B cell (primary cell): ENCODE results near the gene STX2. TPM values are rescaled to one million over a fixed set of nuclear protein-coding genes. Genes with fewer than 3 reads are reported as not detected.

Experiments used
- ATAC-seq: fragments of 200-7000 bp; cut with Tn5 transposase; one replicate; pipeline ENCODE4 v1.10.0; 2021; ENCODE audit warnings: low read depth, mild to moderate bottlenecking, moderate number of reproducible peaks, moderate library complexity
- CTCF ChIA-PET: fragments of 350-600 bp; sonication (Branson Sonifier 250); formaldehyde crosslinking; loops from one replicate; lab custom pipeline; 2021; ENCODE audit warnings: antibody characterized with exemption, inconsistent platforms; lab: Charles Lee
- POLR2A ChIA-PET: fragments of 350-600 bp; sonication (Branson Sonifier 250); formaldehyde crosslinking; loops from one replicate; lab custom pipeline; 2021; ENCODE audit warnings: antibody characterized with exemption; lab: Charles Lee
- DNase-seq: peaks from one replicate; pipeline ENCODE4 v3.0.0; 2013
- H2AFZ ChIP-seq: 2 replicates; pipeline ENCODE4 v1.6.1; 2012; ENCODE audit warnings: mild to moderate bottlenecking, low read depth, low read length; ENCODE audit not compliant: insufficient read depth, poor library complexity, severe bottlenecking
- H3K27ac ChIP-seq, 2 donors: 1 replicate in 1 of 2; 2 replicates in 1 of 2; pipeline ENCODE4 v1.5.1; 2012 to 2013; ENCODE audit warnings: low read length in 2 of 2, mild to moderate bottlenecking in 2 of 2, moderate library complexity in 1 of 2
- H3K27me3 ChIP-seq, 4 experiments: fragments of 200-600 bp in 1 of 4; sonication (generic) in 1 of 4; replicated peaks in 1 of 4; 1 replicate in 2 of 4; 2 replicates in 2 of 4; pipeline versions ENCODE4 v1.6.1 to v1.7.0; 2013 to 2016; ENCODE audit warnings: low read length in 3 of 4, mild to moderate bottlenecking in 2 of 4, mixed read lengths in 1 of 4, moderate library complexity in 1 of 4; ENCODE audit not compliant: insufficient read depth in 4 of 4, control insufficient read depth in 3 of 4; ENCODE audit errors: control extremely low read depth in 1 of 4
- H3K36me3 ChIP-seq, 2 experiments: replicated peaks in 1 of 2; 1 replicate in 1 of 2; 2 replicates in 1 of 2; pipeline versions ENCODE4 v1.6.1 to v1.7.1; 2013; ENCODE audit warnings: low read length in 1 of 2; ENCODE audit not compliant: insufficient read depth in 2 of 2, control insufficient read depth in 1 of 2; ENCODE audit errors: control extremely low read depth in 1 of 2, extremely low read depth in 1 of 2
- H3K4me1 ChIP-seq, 2 donors: fragments of 200-600 bp in 1 of 2; sonication (generic) in 1 of 2; 1 replicate in 1 of 2; 2 replicates in 1 of 2; pipeline versions ENCODE4 v1.5.1 to v1.6.1; 2013 to 2017; ENCODE audit warnings: low read length in 2 of 2; ENCODE audit not compliant: control insufficient read depth in 2 of 2, insufficient read depth in 2 of 2
- H3K4me2 ChIP-seq: replicated peaks from 2 replicates; pipeline ENCODE3; 2012; ENCODE audit warnings: mild to moderate bottlenecking, low read depth, low read length; ENCODE audit not compliant: poor library complexity, severe bottlenecking
- H3K4me3 ChIP-seq, 5 experiments: fragments of 200-600 bp in 1 of 5; sonication (generic) in 1 of 5; 1 replicate in 3 of 5; 2 replicates in 2 of 5; pipeline versions ENCODE4 v1.5.1 to v1.7.0; 2011 to 2016; ENCODE audit warnings: low read length in 4 of 5, mild to moderate bottlenecking in 4 of 5, low read depth in 2 of 5, control low read depth in 1 of 5, moderate library complexity in 1 of 5; ENCODE audit not compliant: insufficient read depth in 1 of 5; ENCODE audit errors: control extremely low read depth in 1 of 5, extremely low read depth in 1 of 5
- H3K79me2 ChIP-seq: fragments of 200-600 bp; sonication (generic); one replicate; pipeline ENCODE4 v1.6.0; 2016; ENCODE audit warnings: low read length; ENCODE audit not compliant: control insufficient read depth, insufficient read depth
- H3K9ac ChIP-seq: fragments of 200-600 bp; sonication (generic); 2 replicates; pipeline ENCODE4 v1.6.1; 2017; ENCODE audit warnings: mild to moderate bottlenecking, low read length, moderate library complexity
- H3K9me3 ChIP-seq, 3 donors: one replicate each; pipeline versions ENCODE4 v1.6.1 to v1.7.1; 2013; ENCODE audit warnings: low read length in 2 of 3; ENCODE audit not compliant: control insufficient read depth in 2 of 3, insufficient read depth in 1 of 3; ENCODE audit errors: control extremely low read depth in 1 of 3
- H4K20me1 ChIP-seq: 2 replicates; pipeline ENCODE4 v1.6.0; 2012; ENCODE audit warnings: mild to moderate bottlenecking, low read length; ENCODE audit not compliant: insufficient read depth, control insufficient read depth, poor library complexity, severe bottlenecking
- H3K27ac Mint-ChIP-seq: one replicate; pipeline ENCODE4 v1.8.0; 2021; ENCODE audit warnings: mixed read lengths
- H3K27me3 Mint-ChIP-seq: one replicate; pipeline ENCODE4 v1.8.0; 2021; ENCODE audit warnings: mixed read lengths
- H3K4me1 Mint-ChIP-seq: one replicate; pipeline ENCODE4 v1.8.0; 2021; ENCODE audit warnings: mixed read lengths
- H3K4me3 Mint-ChIP-seq: one replicate; pipeline ENCODE4 v1.8.0; 2021; ENCODE audit warnings: mixed read lengths
- H3K9me3 Mint-ChIP-seq: one replicate; pipeline ENCODE4 v1.8.0; 2022; ENCODE audit warnings: mixed read lengths; ENCODE audit not compliant: insufficient read depth
- CTCF ChIP-seq: fragments of 200-600 bp; IDR thresholded peaks from one replicate; pipeline ENCODE4 v1.8.0; 2022; ENCODE audit warnings: antibody characterized with exemption, mild to moderate bottlenecking
- EZH2 ChIP-seq: IDR thresholded peaks from 2 replicates; pipeline ENCODE4 v1.6.1; 2012; ENCODE audit warnings: borderline replicate concordance, low read depth, mild to moderate bottlenecking, moderate library complexity, low read length; ENCODE audit not compliant: insufficient read depth, poor library complexity, severe bottlenecking
- WGBS: methylation state at CpG from one replicate; pipeline ENCODE4 v1.1.5; 2013; ENCODE audit warnings: missing lambda C conversion rate; ENCODE audit not compliant: insufficient coverage; 5-methylcytosine and 5-hydroxymethylcytosine counted together
- intact Hi-C: fragments of 100-400 bp; cut with micrococcal nuclease; formaldehyde crosslinking; loops from one replicate; pipeline ENCODE4 v1.10.0; 2022
- polyA plus RNA-seq: library from polyadenylated mRNA; depleted of rRNA; stranded (reverse); fragments of >200 nt; gene quantifications from 2 replicates; pipeline ENCODE4 v1.2.3, GENCODE V29; 2012
- total RNA-seq, 2 donors: library from RNA; stranded (reverse); fragments of 120-200 nt in 1 of 2; gene quantifications; 1 replicate in 1 of 2; 2 replicates in 1 of 2; pipeline versions ENCODE4 v1.2.3 to v1.2.4, GENCODE V29; 2013 to 2022

STX2 gene
- total and polyA plus RNA-seq, 2 donors (not counting 1 experiment from before 2014, with no cell fraction given) = 12.7 to 19.8 TPM

- Histone ChIP-seq H3K79me2 (no peaks in the 10 kb centered on the region), H3K27ac (no peak overlapping the region), H3K9me3 (peaks cover 2 to 15% (median 5%) of the 10 kb centered on the region in 3 donors), H3K4me3 (no peak overlapping the region), H2AFZ (no peak overlapping the region), H4K20me1 (no peaks in the 10 kb centered on the region), H3K4me1 (peaks cover 6% of the 10 kb centered on the region in 2 donors), H3K4me2 (no peak overlapping the region), H3K27me3 (peaks cover 0 to 23% (median 6%) of the 10 kb centered on the region in 4 experiments), H3K36me3 (no peaks in the 10 kb centered on the region), H3K9ac (no peak overlapping the region)
- no peak for ATAC-seq
- Mint-ChIP-seq H3K27ac (no peak overlapping the region), H3K4me3 (no peak overlapping the region), H3K9me3 (no peaks in the 10 kb centered on the region), H3K4me1 (peaks cover 18% of the 10 kb centered on the region), H3K27me3 (peaks cover 15% of the 10 kb centered on the region)
- intact Hi-C loops = no loop called here
- no peak for DNase-seq
- ChIA-PET CTCF (no interaction called here), POLR2A (no interaction called here)
- 93% methylated on average over 8 of the region's 8 CpGs for WGBS
- TF ChIP-seq EZH2 = no peak
- TF ChIP-seq CTCF = no peak
Observed at GRCh38 chr12:130765186-130765659, 73.8 kb downstream of the STX2 start.

- 83% methylated on average over 14 of the region's 14 CpGs for WGBS
- TF ChIP-seq EZH2 = no peak
- no peak for TF ChIP-seq CTCF
- Histone ChIP-seq H3K9ac (no peak overlapping the region), H3K79me2 (no peaks in the 10 kb centered on the region), H3K4me2 (no peak overlapping the region), H3K9me3 (peaks cover 2 to 18% (median 5%) of the 10 kb centered on the region in 3 donors), H2AFZ (no peak overlapping the region), H3K27me3 (peaks cover 0 to 23% (median 6%) of the 10 kb centered on the region in 4 experiments), H4K20me1 (no peaks in the 10 kb centered on the region), H3K4me3 (no peak overlapping the region), H3K27ac (no peak overlapping the region), H3K36me3 (no peaks in the 10 kb centered on the region), H3K4me1 (peaks cover 6% of the 10 kb centered on the region in 2 donors)
- ATAC-seq (no peak), DNase-seq (peak; percentile 17)
- no peak overlapping the region for H3K4me3 Mint-ChIP-seq
- no peak overlapping the region for H3K27ac Mint-ChIP-seq
- CTCF ChIA-PET = no interaction called here
- peaks cover 18% of the 10 kb centered on the region for H3K4me1 Mint-ChIP-seq
- H3K9me3 Mint-ChIP-seq = no peaks in the 10 kb centered on the region
- POLR2A ChIA-PET = no interaction called here
- intact Hi-C loops = no loop called here
- H3K27me3 Mint-ChIP-seq = peaks cover 15% of the 10 kb centered on the region
Observed at GRCh38 chr12:130764475-130765185, 74.4 kb downstream of the STX2 start.
